Ovary (tissue), 9 donors: ENCODE results near the gene LPAR1. TPM values are rescaled to one million over a fixed set of nuclear protein-coding genes. Genes with fewer than 3 reads are reported as not detected.
"Not testable (repeated sequence)": the region's sequence is repeated elsewhere in the genome, so short reads cannot be mapped to it uniquely, and the experiment has no call there.

Source experiments
- DNase-seq, 5 donors: peaks; one replicate each; pipeline ENCODE4 v3.0.0-alpha.2; 2019 to 2020
- H3K27ac ChIP-seq, 2 donors: fragments of 200-600 bp; one replicate each; pipeline versions ENCODE4 v1.5.1 to v1.8.0; 2019 to 2022
- H3K27me3 ChIP-seq: fragments of 200-600 bp; one replicate; pipeline ENCODE4 v1.8.0; 2022
- H3K36me3 ChIP-seq: fragments of 200-600 bp; sonication (generic); one replicate; pipeline ENCODE4 v1.5.1; 2019
- H3K4me1 ChIP-seq: one replicate; pipeline ENCODE4 v1.8.1; 2013; ENCODE audit warnings: mild to moderate bottlenecking, moderate library complexity; ENCODE audit not compliant: insufficient read depth
- H3K4me3 ChIP-seq: fragments of 200-600 bp; sonication (generic); one replicate; pipeline ENCODE4 v1.5.1; 2017
- H3K9me3 ChIP-seq, 2 donors: fragments of 200-600 bp in 1 of 2; sonication (generic) in 1 of 2; one replicate each; pipeline versions ENCODE4 v1.5.1 to v1.8.1; 2013 to 2019; ENCODE audit warnings: mild to moderate bottlenecking in 1 of 2, moderate library complexity in 1 of 2
- EP300 ChIP-seq: sonication (generic); formaldehyde crosslinking; IDR thresholded peaks from one replicate; pipeline ENCODE4 v1.6.1; 2017; ENCODE audit warnings: antibody characterized with exemption
- POLR2A ChIP-seq: fragments of 450-650 bp; IDR thresholded peaks from one replicate; pipeline ENCODE4 v1.6.1; 2017; ENCODE audit warnings: antibody characterized with exemption, mild to moderate bottlenecking, moderate library complexity
- WGBS, 3 donors: extraction: QIAGEN DNeasy Blood & Tissue Kit in 1 of 3; methylation state at CpG; one replicate each; pipeline versions ENCODE4 v1.1.5 to v1.1.7; 2013 to 2017; 5-methylcytosine and 5-hydroxymethylcytosine counted together
- intact Hi-C, 4 donors: fragments of 100-400 bp; cut with DNase I; formaldehyde crosslinking; loops; one replicate each; pipeline versions ENCODE4 v1.11.0 to v1.15.1; 2022 to 2023
- polyA plus RNA-seq, 2 donors: library from polyadenylated mRNA; stranded (reverse); fragments of 200-250 nt in 1 of 2; fragments of 350-450 nt in 1 of 2; fragmentation: Illumina TruSeq in 1 of 2; extraction: RNeasy Lipid Tissue Mini Kit (QIAGEN cat#74804) in 1 of 2; gene quantifications; one replicate each; pipeline ENCODE4 v1.2.3, GENCODE V29; 2013 to 2014
- total RNA-seq, 7 donors: library from RNA; depleted of rRNA in 2 of 7; stranded (reverse); fragments of >200 nt in 2 of 7; fragmentation: NEBNext Ultra II Directional in 3 of 7; extraction: Animal tissue kit (Norgen Biotek cat#: 25700) in 3 of 7; gene quantifications; one replicate each; pipeline versions ENCODE4 v1.1.0 to v1.2.4, GENCODE V29; 2016 to 2023
- TF ChIP-seq, protein P1 (sequence below), 3 donors: fragments of 450-650 bp in 2 of 3; fragments of 200-600 bp in 1 of 3; IDR thresholded peaks; one replicate each; pipeline versions ENCODE4 v1.5.1 to v1.8.0; 2016 to 2022; ENCODE audit warnings: antibody characterized with exemption in 3 of 3, mild to moderate bottlenecking in 1 of 3
- donor health status: DM: no; HTN: no; CAD: no; lungs with moderate emphysema.
- donor health status: DM: no; HTN: no; CAD: no.
- donor health status: Bipolar disorder and iron deficiency.
- donor health status: DM: yes; HTN: yes; CAD: no.
- donor health status: DM: no; HTN: no; CAD: no.
- donor health status: DM: yes; HTN: yes; CAD: no.

The LPAR1 gene
- total and polyA plus RNA-seq, 9 donors: 11.1 to 29.2 (median 18.4) TPM

DNA sequence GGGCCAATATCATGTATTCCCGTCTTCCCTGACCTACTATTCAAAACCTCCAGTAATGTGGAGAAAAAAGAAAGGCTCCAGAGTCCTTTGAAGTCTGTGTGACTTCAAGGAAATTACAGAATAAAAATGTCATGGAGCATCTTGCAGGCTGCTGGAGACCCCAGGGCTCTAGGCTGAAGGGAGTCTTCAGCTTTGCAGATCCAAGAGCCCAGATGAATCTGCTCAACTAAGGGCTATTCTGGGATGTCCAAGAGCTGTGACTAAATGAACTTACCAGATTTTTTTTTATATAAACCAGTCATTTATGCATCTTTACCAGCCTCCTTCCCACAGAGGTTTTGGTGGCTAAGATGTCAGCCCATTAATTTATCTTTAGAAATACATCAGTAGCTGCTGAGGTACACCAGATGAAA lies 202.4 kb downstream of the LPAR1 start:
- Histone ChIP-seq H3K9me3 (no peaks in the 10 kb centered on the region), H3K4me1 (no peaks in the 10 kb centered on the region), H3K36me3 (no peaks in the 10 kb centered on the region), H3K4me3 (no peak overlapping the region), H3K27ac (no peak overlapping the region), H3K27me3 (no peaks in the 10 kb centered on the region)
- DNase-seq: no peak
- TF ChIP-seq EP300 (no peak), POLR2A (no peak)
- TF ChIP-seq, protein P1, sequence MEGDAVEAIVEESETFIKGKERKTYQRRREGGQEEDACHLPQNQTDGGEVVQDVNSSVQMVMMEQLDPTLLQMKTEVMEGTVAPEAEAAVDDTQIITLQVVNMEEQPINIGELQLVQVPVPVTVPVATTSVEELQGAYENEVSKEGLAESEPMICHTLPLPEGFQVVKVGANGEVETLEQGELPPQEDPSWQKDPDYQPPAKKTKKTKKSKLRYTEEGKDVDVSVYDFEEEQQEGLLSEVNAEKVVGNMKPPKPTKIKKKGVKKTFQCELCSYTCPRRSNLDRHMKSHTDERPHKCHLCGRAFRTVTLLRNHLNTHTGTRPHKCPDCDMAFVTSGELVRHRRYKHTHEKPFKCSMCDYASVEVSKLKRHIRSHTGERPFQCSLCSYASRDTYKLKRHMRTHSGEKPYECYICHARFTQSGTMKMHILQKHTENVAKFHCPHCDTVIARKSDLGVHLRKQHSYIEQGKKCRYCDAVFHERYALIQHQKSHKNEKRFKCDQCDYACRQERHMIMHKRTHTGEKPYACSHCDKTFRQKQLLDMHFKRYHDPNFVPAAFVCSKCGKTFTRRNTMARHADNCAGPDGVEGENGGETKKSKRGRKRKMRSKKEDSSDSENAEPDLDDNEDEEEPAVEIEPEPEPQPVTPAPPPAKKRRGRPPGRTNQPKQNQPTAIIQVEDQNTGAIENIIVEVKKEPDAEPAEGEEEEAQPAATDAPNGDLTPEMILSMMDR (IDR thresholded peaks at IDR 0.05): no peak
- 60 to 68% (median 65%) methylated on average over 1 of the region's 1 CpG for WGBS, 3 donors
- intact Hi-C loops: no loop called here

DNA sequence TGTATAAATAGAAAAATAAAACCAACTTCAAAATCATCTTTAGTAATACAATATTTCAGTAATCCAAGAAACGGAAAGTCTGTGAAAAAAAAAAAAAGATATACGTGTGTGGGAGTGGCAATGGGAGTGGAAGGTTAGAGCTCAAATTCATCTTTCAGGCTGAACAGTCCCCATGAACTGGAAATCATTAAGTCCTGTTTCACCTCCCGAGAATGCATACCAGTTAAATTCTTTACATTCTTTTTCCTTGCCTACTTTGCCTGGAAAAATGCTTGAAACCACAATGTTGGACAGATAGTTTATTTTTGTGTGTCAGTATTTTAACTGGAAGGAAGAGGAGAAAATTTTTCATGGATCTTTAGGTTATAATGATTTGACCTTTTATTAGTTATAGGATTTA lies 202.9 kb downstream of the LPAR1 start:
- DNase-seq: no peak

DNA sequence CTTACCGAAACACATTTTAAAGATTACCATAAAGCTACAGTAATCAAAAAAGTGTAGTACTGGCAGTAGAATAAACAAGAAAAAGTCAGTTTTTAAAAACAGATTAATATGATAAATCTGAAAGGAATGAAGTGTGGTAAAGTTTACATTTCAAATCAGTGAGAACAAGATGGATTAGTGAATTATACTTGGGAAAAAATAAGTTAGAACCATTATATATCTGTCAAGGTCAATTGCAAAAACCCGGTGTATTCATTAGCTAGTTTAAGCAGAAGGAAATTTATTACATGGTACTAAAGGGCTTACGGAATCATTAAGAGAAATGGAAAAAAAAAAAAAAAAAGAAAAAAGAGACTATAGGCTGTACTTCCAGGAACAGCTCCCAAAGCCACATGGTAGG lies 205.3 kb downstream of the LPAR1 start:
- Histone ChIP-seq H3K27ac (no peak overlapping the region), H3K36me3 (no peaks in the 10 kb centered on the region), H3K4me3 (no peak overlapping the region), H3K27me3 (no peaks in the 10 kb centered on the region), H3K9me3 (no peaks in the 10 kb centered on the region), H3K4me1 (no peaks in the 10 kb centered on the region)
- intact Hi-C loops: no loop called here
- 73 to 83% (median 80%) methylated on average over 3 of the region's 3 CpGs for WGBS, 3 donors
- TF ChIP-seq EP300 (no peak), POLR2A (no peak)
- TF ChIP-seq, protein P1 (IDR thresholded peaks at IDR 0.05): no peak
- DNase-seq: no peak

More for the DNA sequence above, 202.9 kb downstream of the LPAR1 start:
- Histone ChIP-seq H3K27me3 (no peaks in the 10 kb centered on the region), H3K36me3 (no peaks in the 10 kb centered on the region), H3K4me3 (no peak overlapping the region), H3K27ac (no peak overlapping the region), H3K4me1 (no peaks in the 10 kb centered on the region), H3K9me3 (no peaks in the 10 kb centered on the region)
- 11 to 24% (median 13%) methylated on average over 3 of the region's 3 CpGs for WGBS, 3 donors
- intact Hi-C loops: no loop called here
- TF ChIP-seq EP300 (no peak), POLR2A (no peak)
- TF ChIP-seq, protein P1 (IDR thresholded peaks at IDR 0.05): no peak

DNA sequence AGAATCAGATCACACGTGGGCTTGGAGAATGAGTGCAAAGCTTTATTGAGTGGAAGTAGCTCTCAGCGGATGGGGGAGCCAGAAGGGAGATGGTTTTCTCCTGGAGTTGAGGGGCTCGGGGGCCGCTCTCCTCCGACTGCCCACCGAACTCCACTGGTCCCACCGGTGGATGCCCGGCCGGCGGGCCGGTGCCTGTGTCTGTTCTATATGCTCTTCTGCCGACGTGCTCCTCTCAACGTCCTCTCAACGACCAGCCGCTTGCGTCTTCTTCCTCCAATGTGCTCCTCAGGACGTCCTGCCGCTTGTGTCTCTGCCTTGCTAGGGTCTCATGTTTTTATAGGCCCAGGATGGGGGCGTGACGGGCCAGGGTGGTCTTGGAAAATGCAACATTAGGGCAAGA lies 207.8 kb downstream of the LPAR1 start:
- DNase-seq: no peak
- Histone ChIP-seq H3K36me3 (no peaks in the 10 kb centered on the region), H3K27me3 (no peaks in the 10 kb centered on the region), H3K9me3 (peaks cover 0 to 3% of the 10 kb centered on the region in 2 donors), H3K4me1 (no peaks in the 10 kb centered on the region), H3K4me3 (no peak overlapping the region), H3K27ac (no peak overlapping the region)
- TF ChIP-seq POLR2A (no peak), EP300 (no peak)
- TF ChIP-seq, protein P1 (IDR thresholded peaks at IDR 0.05): no peak
- intact Hi-C loops: no loop called here
- WGBS, 3 donors: 96 to 100% (median 97%) methylated on average over 21 of the region's 21 CpGs

DNA sequence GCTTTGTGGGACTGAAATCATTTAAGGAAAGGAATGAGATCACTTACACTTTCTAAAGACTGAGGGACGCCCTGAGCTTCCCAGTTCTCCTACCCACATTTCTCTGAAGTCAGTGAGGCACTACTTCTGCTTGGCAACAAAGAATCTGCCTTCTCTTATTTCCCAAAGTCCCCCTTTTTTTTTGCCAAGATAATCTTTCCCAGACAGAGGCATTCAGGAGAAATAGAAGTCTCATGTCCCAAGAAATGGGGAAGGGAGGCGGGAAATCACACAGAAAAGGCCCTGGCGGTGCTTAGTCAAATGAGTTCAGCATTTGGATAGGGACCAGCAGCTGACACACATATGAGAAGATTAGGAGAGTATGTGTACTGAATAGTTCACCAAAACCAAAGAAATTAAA lies 210.0 kb downstream of the LPAR1 start:
- H3K27me3 ChIP-seq: no peaks in the 10 kb centered on the region
- 29 to 34% (median 32%) methylated on average over 3 of the region's 3 CpGs for WGBS, 3 donors
- H3K4me3 ChIP-seq: no peak overlapping the region
- peaks cover 0 to 3% of the 10 kb centered on the region in 2 donors for H3K9me3 ChIP-seq
- intact Hi-C loops: no loop called here
- no peaks in the 10 kb centered on the region for H3K4me1 ChIP-seq
- H3K36me3 ChIP-seq: no peaks in the 10 kb centered on the region
- no peak for TF ChIP-seq POLR2A
- H3K27ac ChIP-seq: no peak overlapping the region
- peak in 2 of 5 donors; percentile 31 to 61 for DNase-seq

DNA sequence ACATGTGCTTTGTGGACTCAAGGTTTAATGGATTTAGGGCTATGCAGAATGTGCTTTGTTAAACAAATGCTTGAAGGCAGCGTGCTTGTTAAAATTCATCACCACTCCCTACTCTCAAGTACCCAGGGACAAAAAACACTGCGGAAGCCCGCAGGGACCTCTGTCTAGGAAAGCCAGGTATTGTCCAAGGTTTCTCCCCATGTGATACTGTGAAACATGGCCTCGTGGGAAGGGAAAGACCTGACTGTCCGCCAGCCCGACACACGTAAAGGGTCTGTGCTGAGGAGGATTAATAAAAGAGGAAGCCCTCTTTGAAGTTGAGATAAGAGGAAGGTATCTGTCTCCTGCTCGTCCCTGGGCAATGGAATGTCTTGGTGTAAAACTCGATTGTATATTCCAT lies 211.9 kb downstream of the LPAR1 start:
- DNase-seq, intact Hi-C loops, H3K36me3 ChIP-seq, H3K27me3 ChIP-seq, H3K27ac ChIP-seq, H3K4me3 ChIP-seq, H3K4me1 ChIP-seq, H3K9me3 ChIP-seq: not testable (repeated sequence)
- 79 to 80% (median 80%) methylated on average over 9 of the region's 9 CpGs for WGBS, 3 donors
